GM20431 (cell line): Measurements from ENCODE around the gene NCOR1.

Source experiments
- in situ Hi-C: fragments of 300-500 bp; cut with MseI, MboI; formaldehyde crosslinking; loops from one replicate; pipeline ENCODE4 v1.15.0; 2020; ENCODE audit warnings: low sequenced_read_pairs; ENCODE audit not compliant: unreplicated experiment

The NCOR1 gene

GRCh38 chr17:16046966-16047365 lies 168.4 kb downstream of the NCOR1 start:
- in situ Hi-C loops = no loop called here

GRCh38 chr17:16044487-16044886 lies 170.8 kb downstream of the NCOR1 start:
- in situ Hi-C loops = no loop called here

GRCh38 chr17:16040710-16041251 lies 174.6 kb downstream of the NCOR1 start:
- in situ Hi-C loops = no loop called here

- in situ Hi-C loops = no loop called here
Measured at GRCh38 chr17:16037636-16038035, 177.7 kb downstream of the NCOR1 start.

- in situ Hi-C loops = no loop called here
Measured at GRCh38 chr17:16036261-16036660, 179.1 kb downstream of the NCOR1 start.

- in situ Hi-C loops = no loop called here
Measured at GRCh38 chr17:16033729-16034349, 181.5 kb downstream of the NCOR1 start.

- in situ Hi-C loops = no loop called here
Measured at GRCh38 chr17:16027708-16028584, 187.4 kb downstream of the NCOR1 start.

- in situ Hi-C loops = no loop called here
Measured at GRCh38 chr17:16026895-16027294, 188.4 kb downstream of the NCOR1 start.

- in situ Hi-C loops = no loop called here
Measured at GRCh38 chr17:16025202-16025601, 190.1 kb downstream of the NCOR1 start.

- in situ Hi-C loops = no loop called here
Measured at GRCh38 chr17:16023881-16024280, 191.5 kb downstream of the NCOR1 start.

- in situ Hi-C loops = no loop called here
Measured at GRCh38 chr17:16019347-16019746, 196.0 kb downstream of the NCOR1 start.

- in situ Hi-C loops = no loop called here
Measured at GRCh38 chr17:16013943-16014407, 201.4 kb downstream of the NCOR1 start.

- in situ Hi-C loops = no loop called here
Measured at GRCh38 chr17:16007439-16007838, 207.9 kb downstream of the NCOR1 start.

GRCh38 chr17:16005636-16006035 lies 209.7 kb downstream of the NCOR1 start:
- in situ Hi-C loops = no loop called here

GRCh38 chr17:16003841-16004240 lies 211.5 kb downstream of the NCOR1 start:
- in situ Hi-C loops = no loop called here

- in situ Hi-C loops = no loop called here
Measured at GRCh38 chr17:16002708-16003260, 212.6 kb downstream of the NCOR1 start.

GRCh38 chr17:16001226-16001897 lies 214.0 kb downstream of the NCOR1 start:
- in situ Hi-C loops = no loop called here

GRCh38 chr17:15999974-16000827 lies 215.1 kb downstream of the NCOR1 start:
- in situ Hi-C loops = no loop called here
